ENCODE results near the gene FASN. TPM values are rescaled to one million over a fixed set of nuclear protein-coding genes. Genes with fewer than 3 reads are reported as not detected.

Gene FASN
- total RNA-seq, 4 donors from 2014 or later = 30.3 to 63.6 (median 44.8) TPM

DNA sequence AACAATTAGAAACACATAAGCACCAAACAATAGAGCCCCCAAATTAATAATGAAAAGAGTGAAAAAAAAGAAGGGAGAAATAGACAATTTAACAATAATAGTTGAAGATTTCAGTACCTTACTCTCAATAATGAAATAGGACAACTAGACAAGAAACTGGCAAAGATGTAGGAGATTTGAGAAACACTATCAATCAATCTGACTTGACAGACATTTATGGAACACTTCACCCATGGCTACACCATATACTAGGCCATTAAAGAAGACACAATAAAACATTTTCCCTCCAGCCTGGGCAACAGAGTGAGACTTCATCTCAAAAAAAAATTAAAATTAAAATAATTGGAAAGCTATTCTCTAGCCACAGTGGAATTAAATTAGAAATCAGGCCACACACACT lies 27.4 kb downstream of the FASN start:
- no peak overlapping the region for H3K27ac ChIP-seq (replicated peaks in 1 of 4)
- no peak for DNase-seq (ENCODE audit: extremely low spot score)
- intact Hi-C loops (cut with DNase I) = no loop called here
- no peaks in the 10 kb centered on the region for H3K36me3 ChIP-seq
- H3K27me3 ChIP-seq = no peaks in the 10 kb centered on the region
- TF ChIP-seq EP300 (IDR thresholded peaks at IDR 0.05) (no peak), POLR2AphosphoS5 (IDR thresholded peaks at IDR 0.05) (no peak), POLR2A (IDR thresholded peaks at IDR 0.05; ENCODE audit: low read depth) (no peak)
- TF ChIP-seq, protein P1, sequence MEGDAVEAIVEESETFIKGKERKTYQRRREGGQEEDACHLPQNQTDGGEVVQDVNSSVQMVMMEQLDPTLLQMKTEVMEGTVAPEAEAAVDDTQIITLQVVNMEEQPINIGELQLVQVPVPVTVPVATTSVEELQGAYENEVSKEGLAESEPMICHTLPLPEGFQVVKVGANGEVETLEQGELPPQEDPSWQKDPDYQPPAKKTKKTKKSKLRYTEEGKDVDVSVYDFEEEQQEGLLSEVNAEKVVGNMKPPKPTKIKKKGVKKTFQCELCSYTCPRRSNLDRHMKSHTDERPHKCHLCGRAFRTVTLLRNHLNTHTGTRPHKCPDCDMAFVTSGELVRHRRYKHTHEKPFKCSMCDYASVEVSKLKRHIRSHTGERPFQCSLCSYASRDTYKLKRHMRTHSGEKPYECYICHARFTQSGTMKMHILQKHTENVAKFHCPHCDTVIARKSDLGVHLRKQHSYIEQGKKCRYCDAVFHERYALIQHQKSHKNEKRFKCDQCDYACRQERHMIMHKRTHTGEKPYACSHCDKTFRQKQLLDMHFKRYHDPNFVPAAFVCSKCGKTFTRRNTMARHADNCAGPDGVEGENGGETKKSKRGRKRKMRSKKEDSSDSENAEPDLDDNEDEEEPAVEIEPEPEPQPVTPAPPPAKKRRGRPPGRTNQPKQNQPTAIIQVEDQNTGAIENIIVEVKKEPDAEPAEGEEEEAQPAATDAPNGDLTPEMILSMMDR (IDR thresholded peaks at IDR 0.05) = no peak
- H3K4me3 ChIP-seq = no peak overlapping the region
- peaks cover 9 to 10% (median 9%) of the 10 kb centered on the region in 4 donors for H3K4me1 ChIP-seq
- H3K9me3 ChIP-seq = no peaks in the 10 kb centered on the region

DNA sequence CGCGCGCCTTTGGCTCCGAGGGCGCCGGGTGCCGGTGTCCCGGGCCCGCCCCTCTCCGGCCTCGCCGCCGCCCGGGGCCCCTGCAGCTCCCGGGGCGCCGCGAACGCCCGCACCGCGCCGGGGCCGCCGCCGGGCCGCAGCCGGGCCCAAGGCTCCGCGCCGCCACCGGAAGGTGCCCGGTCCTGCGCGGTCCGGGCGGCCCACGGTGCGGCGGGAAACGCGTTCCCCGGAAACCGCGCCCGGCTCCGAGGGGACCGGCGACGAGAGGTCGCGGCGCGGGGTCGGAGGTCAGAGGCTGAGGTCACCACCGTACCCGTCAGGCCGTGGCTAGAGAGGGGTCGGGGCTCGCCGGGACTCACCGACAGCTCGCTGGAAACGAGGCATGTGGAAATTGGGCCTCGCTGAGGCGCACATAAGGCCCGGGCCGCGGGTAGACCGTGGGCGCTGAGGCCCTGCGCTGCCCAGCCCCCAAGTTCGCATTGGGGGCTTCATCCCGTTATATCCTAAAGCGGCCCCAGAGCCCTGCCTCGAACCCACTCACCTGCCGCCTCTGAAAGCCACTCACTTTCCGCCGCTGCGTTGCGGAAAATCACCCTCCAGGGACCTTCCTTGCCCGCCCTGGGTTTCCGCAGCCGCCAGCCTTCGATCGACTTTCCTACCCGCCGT lies 32.3 kb downstream of the FASN start, which contains the start of gene DUS1L:
Gene DUS1L, minus strand, starts transcription at position 167 of the 666 bp plus-strand sequence. CDS start 745 bp downstream, outside the sequence.
- Histone ChIP-seq H3K36me3 (peaks cover 16 to 36% (median 34%) of the 10 kb centered on the region in 4 donors), H3K27ac (replicated peaks in 1 of 4) (peak within 1 kb of the TSS; percentile 79 to 91 (median 88)), H3K4me1 (peaks cover 25 to 33% (median 28%) of the 10 kb centered on the region in 4 donors), H3K27me3 (no peaks in the 10 kb centered on the region), H3K4me3 (peak within 1 kb of the TSS; percentile 80 to 90 (median 86)), H3K9me3 (no peaks in the 10 kb centered on the region)
- DNase-seq (ENCODE audit: extremely low spot score) = no peak
- TF ChIP-seq POLR2AphosphoS5 (IDR thresholded peaks at IDR 0.05) = peak; percentile 65 to 81
- TF ChIP-seq POLR2A (IDR thresholded peaks at IDR 0.05; ENCODE audit: low read depth) = no peak
- intact Hi-C loops (cut with DNase I) = no loop called here
- 44% methylated on average over 22 of the region's 88 CpGs for WGBS

DNA sequence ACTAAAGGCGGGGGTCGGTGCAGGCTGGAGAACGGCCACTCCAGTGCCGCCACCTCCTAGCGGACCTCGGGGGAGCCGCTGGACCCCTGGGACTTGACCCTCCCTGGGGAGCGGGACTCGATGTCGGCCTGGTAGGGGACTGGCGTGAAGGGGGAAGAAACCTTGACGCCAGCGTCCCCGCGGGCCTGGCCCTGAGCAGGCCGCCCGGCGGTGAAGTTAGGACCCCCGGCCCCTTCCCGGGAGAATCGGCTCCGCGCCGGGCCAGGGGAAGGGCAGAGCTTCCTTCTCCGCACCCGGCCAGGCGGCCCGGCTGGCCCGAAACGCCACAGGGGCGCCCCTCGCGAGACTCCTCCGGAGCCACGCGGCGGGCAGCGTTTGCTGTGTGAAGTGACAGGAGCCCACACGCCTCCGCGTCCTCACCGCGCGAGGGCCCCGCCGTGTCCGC lies 32.8 kb downstream of the FASN start:
- Histone ChIP-seq H3K27ac (replicated peaks in 1 of 4) (peak overlapping the region; percentile 79 to 91 (median 88)), H3K4me3 (peak overlapping the region; percentile 80 to 90 (median 86)), H3K27me3 (no peaks in the 10 kb centered on the region), H3K36me3 (peaks cover 16 to 42% (median 39%) of the 10 kb centered on the region in 4 donors), H3K9me3 (no peaks in the 10 kb centered on the region), H3K4me1 (peaks cover 25 to 33% (median 28%) of the 10 kb centered on the region in 4 donors)
- DNase-seq (ENCODE audit: extremely low spot score) = no peak
- TF ChIP-seq, protein P1 (IDR thresholded peaks at IDR 0.05) = no peak
- no peak for TF ChIP-seq POLR2AphosphoS5 (IDR thresholded peaks at IDR 0.05)
- no peak for TF ChIP-seq POLR2A (IDR thresholded peaks at IDR 0.05; ENCODE audit: low read depth)
- intact Hi-C loops (cut with DNase I) = no loop called here
- 5% methylated on average over 8 of the region's 47 CpGs for WGBS

DNA sequence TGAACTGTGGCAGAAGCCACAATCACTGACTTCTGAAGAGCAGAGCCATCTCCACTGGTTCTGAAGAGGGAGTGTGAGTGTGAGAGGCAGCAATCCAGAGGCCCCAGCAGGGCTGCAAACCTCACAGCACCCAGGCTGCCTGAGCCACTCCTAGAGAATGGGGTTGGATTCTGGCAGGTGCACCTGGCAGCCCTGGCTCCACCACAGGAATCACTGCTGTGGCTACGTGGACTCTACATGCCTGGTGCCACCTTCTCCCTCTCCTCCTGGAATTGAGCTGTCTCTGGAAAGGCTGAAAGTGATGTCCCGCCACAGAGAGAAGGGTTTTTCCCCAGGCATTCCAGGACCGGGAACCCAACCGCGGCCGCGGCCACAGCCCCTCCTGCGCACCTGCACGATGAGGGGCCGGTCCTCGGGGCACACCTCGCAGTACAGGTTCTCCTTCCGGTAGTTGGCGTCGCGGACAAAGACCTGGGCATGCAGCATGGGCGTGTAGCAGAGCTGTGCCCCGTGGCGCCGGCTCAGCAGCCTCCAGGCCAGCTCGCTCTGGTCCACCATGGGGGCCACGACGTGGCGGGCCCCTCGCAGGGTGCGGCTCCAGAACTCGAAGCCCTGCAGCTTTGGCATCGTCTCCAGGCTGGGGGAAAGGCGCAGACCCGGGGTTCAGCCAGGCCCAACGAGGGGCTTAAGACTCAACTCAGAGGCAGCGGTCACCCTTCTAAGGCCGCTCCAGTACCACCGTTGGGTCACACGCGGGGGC lies 33.4 kb downstream of the FASN start:
- WGBS = 43% methylated on average over 22 of the region's 36 CpGs
- intact Hi-C loops (cut with DNase I) = no loop called here
- H3K36me3 ChIP-seq = peaks cover 17 to 48% (median 45%) of the 10 kb centered on the region in 4 donors

More for the DNA sequence above, 33.4 kb downstream of the FASN start:
- Histone ChIP-seq H3K9me3 (no peaks in the 10 kb centered on the region), H3K4me3 (peak overlapping the region; percentile 80 to 90 (median 86)), H3K27ac (replicated peaks in 1 of 4) (peak overlapping the region; percentile 79 to 91 (median 88)), H3K4me1 (peaks cover 25 to 33% (median 28%) of the 10 kb centered on the region in 4 donors), H3K27me3 (no peaks in the 10 kb centered on the region)
- no peak for TF ChIP-seq EP300 (IDR thresholded peaks at IDR 0.05)
- TF ChIP-seq POLR2A (IDR thresholded peaks at IDR 0.05; ENCODE audit: low read depth) = no peak
- no peak for TF ChIP-seq POLR2AphosphoS5 (IDR thresholded peaks at IDR 0.05)
- TF ChIP-seq, protein P1 (IDR thresholded peaks at IDR 0.05) = no peak
- DNase-seq (ENCODE audit: extremely low spot score) = no peak
